OCI-LY1 (cell line): ENCODE measurements around the gene C16orf86.
A peak's percentile ranks its signal among the peaks of the same experiment; 100 is the strongest.

ENCODE experiments used
- H2AFZ ChIP-seq: fragments of 200-600 bp; sonication (generic), shearing (Covaris generic); 2 replicates; pipeline ENCODE4 v1.6.0; 2014; ENCODE audit warnings: antibody characterized with exemption, mild to moderate bottlenecking, low read length
- H3F3A ChIP-seq: fragments of 200-600 bp; sonication (generic), shearing (Covaris generic); 2 replicates; pipeline ENCODE4 v1.6.0; 2014; ENCODE audit warnings: mild to moderate bottlenecking, antibody characterized with exemption, low read length, moderate library complexity; ENCODE audit not compliant: insufficient read depth
- H3K27ac ChIP-seq: fragments of 200-600 bp; sonication (generic); 2 replicates; pipeline ENCODE4 v1.5.1; 2014; ENCODE audit warnings: low read length, mixed run types, mild to moderate bottlenecking, low read depth; ENCODE audit not compliant: poor library complexity, severe bottlenecking
- H3K27me3 ChIP-seq: fragments of 200-600 bp; sonication (generic); 2 replicates; pipeline ENCODE4 v1.6.0; 2014; ENCODE audit warnings: antibody characterized with exemption, mild to moderate bottlenecking, low read length, moderate library complexity; ENCODE audit not compliant: insufficient read depth
- H3K36me3 ChIP-seq: fragments of 200-600 bp; sonication (generic); 2 replicates; pipeline ENCODE4 v1.6.1; 2014; ENCODE audit warnings: mild to moderate bottlenecking, antibody characterized with exemption, low read length, moderate library complexity, mixed read lengths; ENCODE audit not compliant: insufficient read depth
- H3K4me1 ChIP-seq: fragments of 200-600 bp; sonication (generic); 2 replicates; pipeline ENCODE4 v1.5.1; 2014; ENCODE audit warnings: mild to moderate bottlenecking, low read length, moderate library complexity; ENCODE audit not compliant: insufficient read depth, severe bottlenecking
- H3K4me2 ChIP-seq: fragments of 200-600 bp; sonication (generic), shearing (Covaris generic); 2 replicates; pipeline ENCODE4 v1.6.1; 2014; ENCODE audit warnings: low read length
- H3K4me3 ChIP-seq: fragments of 200-600 bp; sonication (generic); 2 replicates; pipeline ENCODE4 v1.5.1; 2014; ENCODE audit warnings: low read length, low read depth, mild to moderate bottlenecking, mixed read lengths; ENCODE audit not compliant: poor library complexity, severe bottlenecking
- H3K79me2 ChIP-seq: fragments of 200-600 bp; shearing (Covaris generic); 2 replicates; pipeline ENCODE4 v1.6.1; 2016; ENCODE audit warnings: mixed run types, low read length, mixed read lengths; ENCODE audit not compliant: insufficient read depth
- H3K9ac ChIP-seq: fragments of 200-600 bp; sonication (generic), shearing (Covaris generic); 2 replicates; pipeline ENCODE4 v1.6.1; 2014; ENCODE audit warnings: mild to moderate bottlenecking, low read length, mixed read lengths
- H3K9me2 ChIP-seq: fragments of 200-600 bp; sonication (generic), shearing (Covaris generic); 2 replicates; pipeline ENCODE4 v1.6.1; 2014; ENCODE audit warnings: low read depth, mild to moderate bottlenecking, low read length, mixed read lengths
- H3K9me3 ChIP-seq: fragments of 200-600 bp; shearing (Covaris generic); 2 replicates; pipeline ENCODE4 v1.6.1; 2014; ENCODE audit warnings: low read length, mixed read lengths
- H4K20me1 ChIP-seq: fragments of 200-600 bp; sonication (generic), shearing (Covaris generic); 2 replicates; pipeline ENCODE4 v1.6.0; 2016; ENCODE audit warnings: mild to moderate bottlenecking, low read length; ENCODE audit not compliant: insufficient read depth
- CTCF ChIP-seq: fragments of 200-600 bp; sonication (generic), shearing (Covaris generic); IDR thresholded peaks from 2 replicates; pipeline ENCODE4 v1.5.1; 2017; ENCODE audit warnings: mild to moderate bottlenecking, antibody characterized with exemption, low read length, moderate library complexity, mixed read lengths
- EZH2 ChIP-seq: fragments of 200-600 bp; sonication (generic), shearing (Covaris generic); IDR thresholded peaks from 2 replicates; pipeline ENCODE4 v1.8.0; 2017; ENCODE audit warnings: borderline replicate concordance, mixed run types, mild to moderate bottlenecking, antibody characterized with exemption, low read length, moderate library complexity, mixed read lengths

Gene C16orf86

DNA sequence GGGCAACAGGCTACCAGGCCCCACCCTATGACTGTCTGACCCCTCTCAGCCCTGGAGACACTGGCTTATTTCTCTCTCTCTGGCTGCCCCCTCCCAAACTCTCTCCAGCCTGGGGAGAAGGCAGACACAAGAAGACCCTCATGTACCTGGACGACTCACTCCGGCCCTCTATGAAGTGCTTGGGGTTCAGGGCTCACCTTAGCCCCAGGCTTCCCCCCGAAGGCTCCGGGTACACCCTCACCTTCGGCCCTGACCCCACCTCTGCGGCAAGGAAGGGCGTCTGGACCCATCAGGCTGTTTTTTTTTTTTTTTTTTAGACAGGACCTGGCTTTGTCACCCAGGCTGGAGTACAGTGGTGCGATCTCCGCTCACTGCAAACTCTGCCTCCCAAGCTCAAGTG, 22.6 kb upstream of the C16orf86 start:
- H3K9me3 ChIP-seq = no peaks in the 10 kb centered on the region
- no peak overlapping the region for H2AFZ ChIP-seq
- peaks cover 5% of the 10 kb centered on the region; the same call in 1 of the 2 replicates for H3F3A ChIP-seq
- H3K4me1 ChIP-seq = peaks cover 30% of the 10 kb centered on the region
- H3K27ac ChIP-seq = peak overlapping the region; percentile 49
- no peaks in the 10 kb centered on the region for H3K79me2 ChIP-seq
- no peaks in the 10 kb centered on the region for H3K9me2 ChIP-seq
- no peaks in the 10 kb centered on the region for H3K27me3 ChIP-seq
- H3K4me2 ChIP-seq = peak overlapping the region; percentile 92
- no peaks in the 10 kb centered on the region for H4K20me1 ChIP-seq
- peak overlapping the region; percentile 98; the same call in 1 of the 2 replicates for H3K9ac ChIP-seq
- TF ChIP-seq EZH2 (no peak), CTCF (no peak)
- H3K36me3 ChIP-seq = peaks cover 33% of the 10 kb centered on the region
- H3K4me3 ChIP-seq = peak overlapping the region; percentile 86

- Histone ChIP-seq H3F3A (peaks cover 5% of the 10 kb centered on the region; the same call in 1 of the 2 replicates), H2AFZ (no peak overlapping the region), H3K9me3 (no peaks in the 10 kb centered on the region), H3K27ac (peak overlapping the region; percentile 85), H3K79me2 (no peaks in the 10 kb centered on the region), H4K20me1 (no peaks in the 10 kb centered on the region), H3K4me2 (peak overlapping the region; percentile 92), H3K9ac (peak overlapping the region; percentile 98), H3K36me3 (peaks cover 41% of the 10 kb centered on the region), H3K27me3 (no peaks in the 10 kb centered on the region), H3K9me2 (no peaks in the 10 kb centered on the region), H3K4me3 (peak overlapping the region; percentile 86), H3K4me1 (peaks cover 30% of the 10 kb centered on the region)
- no peak for TF ChIP-seq EZH2
- no peak for TF ChIP-seq CTCF
Measured at GRCh38 chr16:67645397-67646121, 21.1 kb upstream of the C16orf86 start.

DNA sequence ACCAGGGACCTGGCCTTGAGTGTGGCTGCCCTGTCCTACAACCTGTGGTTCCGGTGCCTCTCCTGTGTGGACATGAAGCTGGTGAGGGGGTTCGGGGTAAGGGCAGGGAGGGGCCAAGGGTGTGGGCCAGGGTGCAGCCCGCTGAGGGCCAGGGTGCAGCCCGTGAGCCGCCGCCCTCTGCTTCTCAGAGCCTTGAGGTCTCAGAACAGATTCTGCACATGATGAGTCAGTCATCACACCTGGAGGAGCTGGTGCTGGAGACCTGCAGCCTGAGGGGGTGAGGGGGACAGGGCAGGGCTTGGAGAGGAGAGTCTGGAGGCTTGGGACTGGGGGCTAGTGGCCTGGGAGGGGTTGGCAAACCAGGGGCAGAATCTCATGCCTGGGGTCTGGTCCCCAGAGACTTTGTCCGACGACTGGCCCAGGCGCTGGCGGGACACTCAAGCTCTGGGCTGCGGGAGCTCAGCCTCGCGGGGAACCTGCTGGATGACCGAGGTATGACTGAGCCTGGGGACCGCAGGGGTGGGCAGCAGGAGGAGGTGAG, 19.4 kb upstream of the C16orf86 start:
- H2AFZ ChIP-seq = no peak overlapping the region

More for the DNA sequence above, 19.4 kb upstream of the C16orf86 start:
- TF ChIP-seq EZH2 = no peak
- no peak for TF ChIP-seq CTCF
- no peak overlapping the region for H3K4me3 ChIP-seq
- peaks cover 5% of the 10 kb centered on the region; the same call in 1 of the 2 replicates for H3F3A ChIP-seq
- no peaks in the 10 kb centered on the region for H3K27me3 ChIP-seq
- H3K27ac ChIP-seq = no peak overlapping the region
- no peak overlapping the region for H3K9ac ChIP-seq
- peaks cover 57% of the 10 kb centered on the region for H3K36me3 ChIP-seq
- no peak overlapping the region for H3K4me2 ChIP-seq
- H3K79me2 ChIP-seq = no peaks in the 10 kb centered on the region
- no peaks in the 10 kb centered on the region for H3K9me2 ChIP-seq
- peaks cover 30% of the 10 kb centered on the region for H3K4me1 ChIP-seq
- H3K9me3 ChIP-seq = no peaks in the 10 kb centered on the region
- no peaks in the 10 kb centered on the region for H4K20me1 ChIP-seq
